ENCODE data around the gene GBA2. TPM values are rescaled to one million over a fixed set of nuclear protein-coding genes. Genes with fewer than 3 reads are reported as not detected.

GBA2 gene
- total RNA-seq, 4 donors from 2014 or later, result 263 to 474 (median 436) TPM

DNA sequence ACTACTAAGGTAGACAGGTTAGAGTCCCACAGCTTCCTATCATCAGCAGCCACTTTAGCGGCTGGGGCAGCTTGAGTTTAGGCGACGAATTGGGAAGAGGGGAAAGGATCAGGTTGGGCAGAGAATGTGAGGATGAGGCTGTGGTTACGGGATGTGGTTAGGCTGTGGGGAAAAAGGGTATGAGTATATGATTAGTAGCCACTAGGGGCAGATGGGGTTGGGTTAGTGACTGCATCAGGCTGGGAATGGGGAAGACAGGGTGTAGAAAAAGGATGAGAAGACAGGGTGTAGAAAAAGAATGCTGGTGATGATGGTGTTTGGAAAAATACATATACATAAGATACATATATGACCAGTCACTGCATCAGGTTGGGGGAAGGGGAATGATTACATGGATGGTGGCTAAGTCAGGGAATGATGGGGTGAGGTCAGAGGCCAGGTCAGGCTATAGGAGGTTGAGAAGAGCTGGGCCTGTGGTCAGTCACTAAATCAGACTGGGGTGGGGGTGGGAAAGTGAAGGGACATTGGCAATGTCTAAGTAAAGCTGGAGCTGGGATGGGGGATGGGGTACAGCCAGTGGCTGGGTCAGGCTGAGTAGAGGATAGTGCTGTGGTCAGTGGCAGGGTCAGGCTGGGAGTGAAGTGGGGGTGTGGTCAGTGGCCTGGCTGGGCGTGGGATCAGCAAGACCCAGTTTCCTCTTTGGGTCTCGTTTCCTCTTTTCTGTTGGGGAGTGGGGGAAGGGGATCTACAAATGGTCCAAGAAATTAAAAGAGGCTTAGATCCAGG, 19.1 kb downstream of the GBA2 start:
- Histone ChIP-seq H3K9me3 (no peaks in the 10 kb centered on the region), H3K4me3 (peak overlapping the region in 3 of 4 donors; percentile 71 to 92 (median 72)), H3K36me3 (peaks cover 0 to 15% (median 0%) of the 10 kb centered on the region in 3 donors), H3K27ac (peak overlapping the region; percentile 94 to 100 (median 96)), H3K4me1 (peaks cover 9 to 72% (median 28%) of the 10 kb centered on the region in 4 donors), H3K27me3 (no peaks in the 10 kb centered on the region)
- peak; percentile 50 to 70 (median 50) for DNase-seq
- TF ChIP-seq, protein P1, sequence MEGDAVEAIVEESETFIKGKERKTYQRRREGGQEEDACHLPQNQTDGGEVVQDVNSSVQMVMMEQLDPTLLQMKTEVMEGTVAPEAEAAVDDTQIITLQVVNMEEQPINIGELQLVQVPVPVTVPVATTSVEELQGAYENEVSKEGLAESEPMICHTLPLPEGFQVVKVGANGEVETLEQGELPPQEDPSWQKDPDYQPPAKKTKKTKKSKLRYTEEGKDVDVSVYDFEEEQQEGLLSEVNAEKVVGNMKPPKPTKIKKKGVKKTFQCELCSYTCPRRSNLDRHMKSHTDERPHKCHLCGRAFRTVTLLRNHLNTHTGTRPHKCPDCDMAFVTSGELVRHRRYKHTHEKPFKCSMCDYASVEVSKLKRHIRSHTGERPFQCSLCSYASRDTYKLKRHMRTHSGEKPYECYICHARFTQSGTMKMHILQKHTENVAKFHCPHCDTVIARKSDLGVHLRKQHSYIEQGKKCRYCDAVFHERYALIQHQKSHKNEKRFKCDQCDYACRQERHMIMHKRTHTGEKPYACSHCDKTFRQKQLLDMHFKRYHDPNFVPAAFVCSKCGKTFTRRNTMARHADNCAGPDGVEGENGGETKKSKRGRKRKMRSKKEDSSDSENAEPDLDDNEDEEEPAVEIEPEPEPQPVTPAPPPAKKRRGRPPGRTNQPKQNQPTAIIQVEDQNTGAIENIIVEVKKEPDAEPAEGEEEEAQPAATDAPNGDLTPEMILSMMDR (IDR thresholded peaks at IDR 0.05), result peak; percentile 24 to 59 (median 46)
- TF ChIP-seq POLR2A (IDR thresholded peaks at IDR 0.05), result no peak

DNA sequence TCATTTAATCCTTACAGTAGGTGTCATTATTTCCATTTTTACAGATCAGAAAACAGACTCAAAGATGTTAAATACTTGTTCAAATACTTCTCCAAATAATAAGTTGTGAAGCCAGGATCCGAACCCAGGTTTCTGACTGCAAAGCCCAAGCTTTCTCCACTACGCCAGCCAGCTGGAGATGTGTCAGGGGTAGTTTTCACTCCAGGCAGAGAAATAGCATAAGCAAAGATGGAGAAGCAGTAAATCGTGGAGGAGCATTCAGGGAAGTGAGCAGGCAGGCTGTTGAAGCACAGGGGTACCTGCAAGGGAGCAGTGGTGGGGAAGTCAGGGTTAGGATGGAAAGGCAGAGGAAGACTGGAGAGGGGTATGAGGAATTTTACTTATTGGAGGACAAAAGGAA, 19.9 kb downstream of the GBA2 start:
- TF ChIP-seq POLR2A (IDR thresholded peaks at IDR 0.05), result no peak
- TF ChIP-seq, protein P1 (IDR thresholded peaks at IDR 0.05), result no peak
- peaks cover 9 to 72% (median 28%) of the 10 kb centered on the region in 4 donors for H3K4me1 ChIP-seq
- peak overlapping the region in 3 of 4 donors; percentile 71 to 92 (median 72) for H3K4me3 ChIP-seq

DNA sequence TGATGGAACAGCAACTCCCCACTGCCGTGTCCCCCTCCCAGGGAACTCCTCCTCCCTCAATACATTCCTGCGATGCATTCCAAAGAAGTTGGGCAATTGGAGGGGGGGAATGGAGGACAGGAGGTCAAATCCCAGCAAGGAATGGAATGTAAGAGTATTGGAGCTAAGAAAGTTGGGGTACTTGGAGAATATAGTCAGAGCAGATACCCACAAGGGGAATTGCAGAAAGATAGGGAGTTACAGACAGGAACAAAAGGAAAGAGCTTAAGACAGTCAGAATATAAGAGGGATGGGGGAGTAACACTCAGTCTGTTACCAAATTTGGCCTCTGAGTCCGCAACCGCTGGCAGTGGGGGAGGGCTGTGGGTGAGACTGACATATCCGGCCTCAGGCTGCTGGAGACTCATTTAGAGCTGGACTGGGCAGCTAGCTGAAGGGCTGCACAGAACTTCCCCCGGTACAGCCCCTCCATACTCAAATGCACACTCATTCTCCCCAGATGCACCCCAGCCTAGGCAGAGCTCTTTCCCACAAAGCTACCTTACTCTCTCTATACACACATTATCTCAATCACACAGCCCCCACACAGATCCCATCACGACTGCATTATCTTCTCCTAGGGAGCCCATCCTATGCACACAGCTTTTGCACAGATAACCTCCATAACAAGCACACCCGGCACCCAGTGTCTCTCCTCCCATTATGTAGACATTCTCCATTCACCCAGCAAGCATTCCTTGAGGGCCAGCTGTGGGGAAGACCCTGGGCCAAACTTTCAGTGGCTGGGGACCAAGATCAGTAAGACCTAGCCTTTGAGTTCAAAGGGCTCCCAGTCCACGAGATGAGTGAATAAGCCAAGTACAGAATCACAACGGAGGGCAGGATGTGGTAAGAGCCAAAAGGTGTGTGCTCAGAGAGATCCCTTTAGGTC, 20.7 kb downstream of the GBA2 start:
- TF ChIP-seq, protein P1 (IDR thresholded peaks at IDR 0.05), result no peak
- TF ChIP-seq POLR2A (IDR thresholded peaks at IDR 0.05), result peak in 1 of 2 donors; percentile 29
- peaks cover 6 to 64% (median 28%) of the 10 kb centered on the region in 4 donors for H3K4me1 ChIP-seq
- peak; percentile 53 to 86 (median 80) for DNase-seq
- H3K9me3 ChIP-seq, result no peaks in the 10 kb centered on the region
- peak overlapping the region; percentile 94 to 100 (median 96) for H3K27ac ChIP-seq
- H3K4me3 ChIP-seq, result peak overlapping the region; percentile 5 to 71 (median 19)
- H3K27me3 ChIP-seq, result no peaks in the 10 kb centered on the region
- peaks cover 0 to 26% (median 0%) of the 10 kb centered on the region in 3 donors for H3K36me3 ChIP-seq

More for the DNA sequence above, 19.9 kb downstream of the GBA2 start:
- Histone ChIP-seq H3K27ac (peak overlapping the region; percentile 94 to 100 (median 96)), H3K36me3 (peaks cover 0 to 18% (median 0%) of the 10 kb centered on the region in 3 donors), H3K27me3 (no peaks in the 10 kb centered on the region), H3K9me3 (no peaks in the 10 kb centered on the region)
- DNase-seq, result no peak

DNA sequence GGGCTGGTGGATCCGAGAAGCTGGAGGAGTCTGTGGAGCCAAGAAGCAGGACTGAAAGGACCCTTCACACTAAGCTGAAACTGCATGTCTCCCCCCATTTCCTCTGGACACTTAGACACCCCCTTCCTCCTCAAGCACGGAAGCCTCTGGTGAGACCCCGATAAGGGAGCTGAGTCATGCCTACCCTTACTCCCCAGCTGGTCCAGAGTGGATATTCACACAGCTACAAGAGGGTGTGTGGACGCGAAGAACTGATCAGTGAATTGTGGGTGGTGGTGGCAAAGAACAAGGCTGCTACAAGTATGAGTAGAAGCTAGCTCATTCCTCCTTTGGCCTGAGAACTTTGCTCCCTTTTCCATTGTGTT, 21.4 kb downstream of the GBA2 start:
- H3K4me3 ChIP-seq, result peak overlapping the region in 3 of 4 donors; percentile 5 to 71 (median 33)
- H3K9me3 ChIP-seq, result no peaks in the 10 kb centered on the region
- H3K27ac ChIP-seq, result peak overlapping the region; percentile 94 to 100 (median 96)
- no peak for TF ChIP-seq POLR2A (IDR thresholded peaks at IDR 0.05)
- TF ChIP-seq, protein P1 (IDR thresholded peaks at IDR 0.05), result no peak
- H3K36me3 ChIP-seq, result peaks cover 0 to 32% (median 0%) of the 10 kb centered on the region in 3 donors
- H3K4me1 ChIP-seq, result peaks cover 6 to 58% (median 28%) of the 10 kb centered on the region in 4 donors
- DNase-seq, result peak in 1 of 3 donors; percentile 32
- no peaks in the 10 kb centered on the region for H3K27me3 ChIP-seq

DNA sequence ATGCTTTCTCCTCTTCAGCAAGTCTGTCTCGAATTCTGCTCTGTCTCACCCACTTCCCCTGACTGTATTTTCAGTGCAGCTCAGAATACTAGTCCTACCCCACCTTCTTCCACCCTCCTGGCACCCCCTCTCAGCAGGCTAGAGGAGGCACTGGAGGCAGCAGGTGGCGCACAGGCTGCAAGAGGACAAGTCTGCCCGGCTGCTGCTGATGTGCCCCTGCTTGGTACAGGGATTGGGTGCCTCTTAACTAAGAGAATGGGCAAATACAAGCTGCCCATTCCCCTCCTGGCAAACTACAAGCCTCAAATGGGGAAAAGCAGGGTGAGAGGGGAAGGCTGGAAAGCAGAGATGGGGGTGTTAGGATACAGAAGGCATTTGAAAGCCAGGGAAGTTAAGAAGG, 22.1 kb downstream of the GBA2 start:
- no peaks in the 10 kb centered on the region for H3K27me3 ChIP-seq
- peaks cover 6 to 58% (median 28%) of the 10 kb centered on the region in 4 donors for H3K4me1 ChIP-seq
- H3K36me3 ChIP-seq, result peaks cover 0 to 39% (median 0%) of the 10 kb centered on the region in 3 donors
- no peaks in the 10 kb centered on the region for H3K9me3 ChIP-seq
- TF ChIP-seq, protein P1 (IDR thresholded peaks at IDR 0.05), result peak in 3 of 6 experiments; percentile 26 to 40 (median 31)
- no peak for TF ChIP-seq POLR2A (IDR thresholded peaks at IDR 0.05)
- DNase-seq, result peak; percentile 50 to 72 (median 62)
- H3K27ac ChIP-seq, result peak overlapping the region; percentile 94 to 100 (median 96)
- no peak overlapping the region for H3K4me3 ChIP-seq

Data from Peyer's patch (tissue), 4 donors.